Thoracic aorta (tissue), 2 donors: ENCODE measurements around the gene WAC. TPM values are rescaled to one million over a fixed set of nuclear protein-coding genes. Genes with fewer than 3 reads are reported as not detected.

Experiments used
- ATAC-seq: fragments of 150-250 bp; one replicate; pipeline ENCODE4 v1.8.0; 2017; ENCODE audit warnings: low read depth; ENCODE audit not compliant: insufficient number of reproducible peaks, low FRiP score
- DNase-seq: peaks from one replicate; pipeline ENCODE4 v3.0.0-alpha.2; 2020; ENCODE audit warnings: low spot score
- H3K27ac ChIP-seq, 2 donors: fragments of 200-600 bp; sonication (generic); 1 replicate in 1 of 2; 2 replicates in 1 of 2; pipeline ENCODE4 v1.5.1; 2016; ENCODE audit warnings: mild to moderate bottlenecking in 2 of 2, moderate library complexity in 2 of 2
- H3K27me3 ChIP-seq: fragments of 200-600 bp; sonication (generic); replicated peaks from 2 replicates; pipeline ENCODE4 v1.6.0; 2016; ENCODE audit warnings: mild to moderate bottlenecking; ENCODE audit not compliant: insufficient read depth
- H3K36me3 ChIP-seq: fragments of 200-600 bp; sonication (generic); one replicate; pipeline ENCODE4 v1.5.1; 2016
- H3K4me1 ChIP-seq, 2 donors: fragments of 200-600 bp; sonication (generic); 1 replicate in 1 of 2; 2 replicates in 1 of 2; pipeline versions ENCODE4 v1.5.1 to v1.6.0; 2016; ENCODE audit warnings: low read depth in 2 of 2, mild to moderate bottlenecking in 1 of 2; ENCODE audit not compliant: control insufficient read depth in 1 of 2
- H3K4me3 ChIP-seq: fragments of 200-600 bp; sonication (generic); 2 replicates; pipeline ENCODE4 v1.5.1; 2016; ENCODE audit warnings: mild to moderate bottlenecking
- H3K9me3 ChIP-seq: fragments of 200-600 bp; sonication (generic); 2 replicates; pipeline ENCODE4 v1.5.1; 2016
- total RNA-seq, 2 donors: library from RNA; depleted of rRNA; stranded (reverse); fragments of >200 nt; gene quantifications; one replicate each; pipeline versions ENCODE4 v1.1.0 to v1.2.3, GENCODE V29; 2016
- TF ChIP-seq, protein P1 (sequence below): fragments of 200-600 bp; sonication (generic); IDR thresholded peaks from one replicate; pipeline ENCODE4 v1.5.1; 2019; ENCODE audit warnings: antibody characterized with exemption

Gene WAC
- total RNA-seq, 2 donors from 2014 or later, result 102 to 142 TPM

DNA sequence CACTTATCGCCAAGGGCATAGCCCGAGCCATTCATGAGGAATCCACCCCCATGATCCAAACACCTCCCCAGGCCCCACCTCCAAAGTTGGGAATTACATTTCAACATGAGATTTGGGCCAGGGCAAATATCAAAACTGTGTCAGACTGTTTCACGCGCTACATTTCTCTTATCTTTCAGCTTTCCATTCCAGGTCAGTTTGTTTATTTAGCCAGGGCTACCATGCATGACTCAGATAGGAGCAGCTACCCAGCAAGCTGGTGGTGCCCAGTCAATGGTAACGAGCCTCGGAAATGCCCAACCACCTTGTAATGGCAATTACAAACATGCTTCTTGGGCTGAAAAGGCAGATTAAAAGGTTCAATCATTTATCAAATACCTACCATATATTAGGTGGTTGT, 100.8 kb downstream of the WAC start:
- Histone ChIP-seq H3K27me3 (no peaks in the 10 kb centered on the region), H3K4me1 (no peaks in the 10 kb centered on the region), H3K4me3 (no peak overlapping the region), H3K27ac (no peak overlapping the region), H3K36me3 (no peaks in the 10 kb centered on the region), H3K9me3 (no peaks in the 10 kb centered on the region)
- DNase-seq (no peak), ATAC-seq (no peak)
- TF ChIP-seq, protein P1, sequence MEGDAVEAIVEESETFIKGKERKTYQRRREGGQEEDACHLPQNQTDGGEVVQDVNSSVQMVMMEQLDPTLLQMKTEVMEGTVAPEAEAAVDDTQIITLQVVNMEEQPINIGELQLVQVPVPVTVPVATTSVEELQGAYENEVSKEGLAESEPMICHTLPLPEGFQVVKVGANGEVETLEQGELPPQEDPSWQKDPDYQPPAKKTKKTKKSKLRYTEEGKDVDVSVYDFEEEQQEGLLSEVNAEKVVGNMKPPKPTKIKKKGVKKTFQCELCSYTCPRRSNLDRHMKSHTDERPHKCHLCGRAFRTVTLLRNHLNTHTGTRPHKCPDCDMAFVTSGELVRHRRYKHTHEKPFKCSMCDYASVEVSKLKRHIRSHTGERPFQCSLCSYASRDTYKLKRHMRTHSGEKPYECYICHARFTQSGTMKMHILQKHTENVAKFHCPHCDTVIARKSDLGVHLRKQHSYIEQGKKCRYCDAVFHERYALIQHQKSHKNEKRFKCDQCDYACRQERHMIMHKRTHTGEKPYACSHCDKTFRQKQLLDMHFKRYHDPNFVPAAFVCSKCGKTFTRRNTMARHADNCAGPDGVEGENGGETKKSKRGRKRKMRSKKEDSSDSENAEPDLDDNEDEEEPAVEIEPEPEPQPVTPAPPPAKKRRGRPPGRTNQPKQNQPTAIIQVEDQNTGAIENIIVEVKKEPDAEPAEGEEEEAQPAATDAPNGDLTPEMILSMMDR, result no peak

DNA sequence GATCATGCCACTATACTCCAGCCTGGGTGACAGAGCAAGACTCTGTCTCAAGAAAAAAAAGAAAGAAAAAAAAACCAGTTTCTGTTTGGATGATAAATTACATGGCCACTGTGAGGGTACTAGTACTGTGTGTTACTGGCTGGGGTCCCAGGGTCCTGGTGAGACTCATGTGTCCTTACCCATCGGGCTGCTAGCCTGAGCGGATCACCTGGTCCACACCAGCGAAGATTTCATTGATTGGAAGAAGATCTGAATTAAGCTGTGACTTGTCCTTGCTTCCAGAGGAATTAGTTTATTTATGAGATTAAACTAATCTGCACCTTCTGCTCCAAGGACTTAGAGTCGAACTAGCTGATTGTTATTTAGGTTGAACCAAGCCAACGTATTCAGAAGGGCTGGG, 104.4 kb downstream of the WAC start:
- H3K4me1 ChIP-seq, result no peaks in the 10 kb centered on the region
- TF ChIP-seq, protein P1, result no peak
- no peak for DNase-seq
- H3K36me3 ChIP-seq, result no peaks in the 10 kb centered on the region
- no peaks in the 10 kb centered on the region for H3K9me3 ChIP-seq
- no peaks in the 10 kb centered on the region for H3K27me3 ChIP-seq
- no peak overlapping the region for H3K27ac ChIP-seq
- no peak overlapping the region for H3K4me3 ChIP-seq
- no peak for ATAC-seq

DNA sequence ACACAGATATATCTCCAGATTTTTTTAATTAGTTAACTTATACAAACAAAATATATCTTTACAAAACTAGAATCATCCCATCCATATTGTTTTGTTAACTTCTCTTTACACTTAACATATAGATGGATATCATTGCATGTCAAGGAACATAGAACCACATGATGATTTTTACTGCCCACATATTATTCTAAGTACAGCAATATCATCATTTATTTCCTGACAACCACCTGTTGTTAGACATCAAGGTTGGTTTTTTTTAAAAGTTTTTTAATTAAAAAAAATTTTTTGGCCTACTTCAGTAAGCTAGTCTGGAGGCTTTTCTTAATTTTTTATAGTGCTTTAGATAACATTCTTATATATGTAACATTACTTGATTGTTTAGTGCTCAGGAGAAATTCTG, 105.5 kb downstream of the WAC start:
- H3K4me3 ChIP-seq, result no peak overlapping the region
- no peaks in the 10 kb centered on the region for H3K27me3 ChIP-seq
- no peaks in the 10 kb centered on the region for H3K4me1 ChIP-seq
- no peaks in the 10 kb centered on the region for H3K9me3 ChIP-seq
- DNase-seq (no peak), ATAC-seq (no peak)
- TF ChIP-seq, protein P1, result no peak
- no peaks in the 10 kb centered on the region for H3K36me3 ChIP-seq
- no peak overlapping the region for H3K27ac ChIP-seq

DNA sequence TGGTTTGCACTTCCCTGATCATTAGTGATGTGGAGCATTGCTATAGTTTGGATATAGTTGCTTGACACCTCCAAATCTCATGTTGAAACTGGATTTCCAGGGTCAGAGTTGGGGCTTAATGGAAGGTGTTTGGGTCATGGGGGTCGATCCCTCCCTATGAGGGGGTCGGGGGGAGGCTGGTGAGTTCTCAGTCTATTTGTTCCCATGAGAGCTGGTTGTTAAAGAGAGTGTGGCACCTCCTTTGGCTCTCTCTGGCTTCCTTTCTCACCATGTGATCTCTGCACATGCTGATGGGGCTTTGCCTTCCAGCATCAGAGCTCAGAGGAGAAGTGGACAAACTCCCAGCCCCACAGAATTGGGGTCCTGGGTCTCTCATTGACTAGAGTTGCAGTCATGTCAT, 107.6 kb downstream of the WAC start:
- H3K36me3 ChIP-seq, result no peaks in the 10 kb centered on the region
- H3K4me1 ChIP-seq, result no peaks in the 10 kb centered on the region
- no peak overlapping the region for H3K27ac ChIP-seq
- TF ChIP-seq, protein P1, result no peak
- H3K9me3 ChIP-seq, result no peaks in the 10 kb centered on the region
- no peak for DNase-seq
- no peaks in the 10 kb centered on the region for H3K27me3 ChIP-seq
- no peak overlapping the region for H3K4me3 ChIP-seq
- ATAC-seq, result no peak

DNA sequence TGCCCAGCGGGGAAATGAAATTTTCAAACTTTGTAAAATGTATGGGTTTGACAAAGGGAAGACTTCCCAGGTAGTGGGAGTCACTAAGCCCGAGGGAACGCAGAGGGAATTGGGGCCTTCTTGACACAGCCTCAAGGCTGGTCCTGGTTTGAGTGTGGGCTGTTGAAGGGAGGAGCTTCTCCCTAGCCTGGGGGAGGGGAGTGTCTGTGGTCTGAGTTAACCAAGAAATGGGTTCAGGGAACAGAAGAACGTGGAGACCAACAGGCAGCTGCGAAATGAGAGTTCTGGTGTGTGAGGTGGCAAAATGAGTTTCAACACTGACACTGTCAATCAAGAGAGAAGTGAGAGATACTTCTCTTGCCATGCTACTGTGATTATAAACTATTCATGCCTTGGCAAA, 111.7 kb downstream of the WAC start:
- Histone ChIP-seq H3K9me3 (peaks cover 4% of the 10 kb centered on the region), H3K27me3 (no peaks in the 10 kb centered on the region), H3K4me1 (no peaks in the 10 kb centered on the region), H3K4me3 (no peak overlapping the region), H3K27ac (no peak overlapping the region), H3K36me3 (no peaks in the 10 kb centered on the region)
- TF ChIP-seq, protein P1, result no peak
- no peak for DNase-seq
- ATAC-seq, result no peak
